GM12865 (cell line): ENCODE data around the gene MAP4K4.

Experiments
- DNase-seq: peaks from one replicate; pipeline ENCODE4 v3.0.0; 2010; ENCODE audit warnings: low read depth
- H3K4me3 ChIP-seq: 2 replicates; pipeline ENCODE4 v1.5.1; 2011; ENCODE audit warnings: mild to moderate bottlenecking, low read depth, low read length, control low read depth
- TF ChIP-seq, protein P1 (sequence below): IDR thresholded peaks from 2 replicates; pipeline ENCODE4 v1.5.1; 2011; ENCODE audit warnings: low read length, control low read depth, low read depth, inconsistent platforms; ENCODE audit not compliant: insufficient read depth; ENCODE audit errors: missing control alignments

MAP4K4 gene

DNA sequence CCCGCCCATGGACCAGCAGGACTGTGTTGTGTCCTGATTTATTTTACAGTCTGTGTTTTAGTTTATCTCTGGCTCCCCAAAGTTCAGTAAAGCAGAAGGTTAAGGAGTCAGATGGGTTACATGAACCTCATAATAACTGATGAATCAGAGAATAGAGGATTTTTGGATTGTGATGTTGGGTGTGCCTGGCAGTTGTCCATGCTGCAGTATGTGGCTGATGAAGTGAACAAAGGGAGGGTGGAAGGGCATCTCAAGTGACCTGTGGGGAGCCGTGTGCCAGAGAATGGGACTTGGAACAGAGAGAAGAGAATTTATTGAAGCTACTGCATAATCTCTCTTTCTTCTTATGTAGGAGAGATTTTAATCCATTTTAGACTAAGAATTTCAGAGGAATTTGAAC, 145.5 kb downstream of the MAP4K4 start:
- no peak overlapping the region for H3K4me3 ChIP-seq
- DNase-seq: no peak
- TF ChIP-seq, protein P1, sequence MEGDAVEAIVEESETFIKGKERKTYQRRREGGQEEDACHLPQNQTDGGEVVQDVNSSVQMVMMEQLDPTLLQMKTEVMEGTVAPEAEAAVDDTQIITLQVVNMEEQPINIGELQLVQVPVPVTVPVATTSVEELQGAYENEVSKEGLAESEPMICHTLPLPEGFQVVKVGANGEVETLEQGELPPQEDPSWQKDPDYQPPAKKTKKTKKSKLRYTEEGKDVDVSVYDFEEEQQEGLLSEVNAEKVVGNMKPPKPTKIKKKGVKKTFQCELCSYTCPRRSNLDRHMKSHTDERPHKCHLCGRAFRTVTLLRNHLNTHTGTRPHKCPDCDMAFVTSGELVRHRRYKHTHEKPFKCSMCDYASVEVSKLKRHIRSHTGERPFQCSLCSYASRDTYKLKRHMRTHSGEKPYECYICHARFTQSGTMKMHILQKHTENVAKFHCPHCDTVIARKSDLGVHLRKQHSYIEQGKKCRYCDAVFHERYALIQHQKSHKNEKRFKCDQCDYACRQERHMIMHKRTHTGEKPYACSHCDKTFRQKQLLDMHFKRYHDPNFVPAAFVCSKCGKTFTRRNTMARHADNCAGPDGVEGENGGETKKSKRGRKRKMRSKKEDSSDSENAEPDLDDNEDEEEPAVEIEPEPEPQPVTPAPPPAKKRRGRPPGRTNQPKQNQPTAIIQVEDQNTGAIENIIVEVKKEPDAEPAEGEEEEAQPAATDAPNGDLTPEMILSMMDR: no peak

DNA sequence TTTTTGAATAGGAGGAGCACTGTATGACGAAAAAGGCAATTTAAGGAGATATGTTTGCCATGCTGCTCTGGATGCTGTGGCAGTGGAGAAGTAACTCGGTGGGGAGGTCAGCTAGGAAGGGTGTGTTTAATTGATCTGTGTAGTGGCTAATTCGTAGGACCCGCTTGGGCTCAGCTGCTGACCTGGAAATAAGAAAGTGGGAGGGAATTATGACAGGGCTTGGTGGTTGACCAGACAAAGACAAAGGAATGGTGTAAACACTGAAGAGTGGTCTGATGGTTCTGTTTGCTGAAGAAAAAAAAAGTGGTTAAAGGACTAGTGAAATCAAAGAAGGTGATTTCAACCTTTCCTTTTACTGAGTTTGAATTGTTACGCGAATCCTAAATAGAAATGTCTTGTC, 146.0 kb downstream of the MAP4K4 start:
- TF ChIP-seq, protein P1: no peak
- DNase-seq: no peak
- H3K4me3 ChIP-seq: no peak overlapping the region

DNA sequence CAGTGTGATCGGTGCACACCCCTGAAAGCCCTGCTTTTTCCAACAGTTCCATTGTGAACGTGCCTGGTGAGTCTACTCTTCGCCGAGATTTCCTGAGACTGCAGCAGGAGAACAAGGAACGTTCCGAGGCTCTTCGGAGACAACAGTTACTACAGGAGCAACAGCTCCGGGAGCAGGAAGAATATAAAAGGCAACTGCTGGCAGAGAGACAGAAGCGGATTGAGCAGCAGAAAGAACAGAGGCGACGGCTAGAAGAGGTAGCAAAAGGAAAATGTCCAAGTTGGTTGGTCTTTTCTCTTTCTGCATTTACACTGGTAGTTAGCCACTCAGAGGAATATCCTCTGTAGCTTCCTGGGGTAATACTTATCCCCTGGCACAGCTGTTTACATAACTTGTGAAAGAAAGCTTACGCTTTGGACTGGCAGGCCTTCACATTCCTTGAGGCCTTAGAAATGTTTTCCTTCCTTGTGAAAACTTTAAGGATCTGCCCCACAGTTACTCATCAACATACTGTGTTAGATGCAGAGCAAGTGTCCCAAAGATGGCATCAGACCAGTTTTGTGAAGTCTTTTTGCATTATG, 146.6 kb downstream of the MAP4K4 start:
- DNase-seq: no peak
- TF ChIP-seq, protein P1: no peak
- no peak overlapping the region for H3K4me3 ChIP-seq

DNA sequence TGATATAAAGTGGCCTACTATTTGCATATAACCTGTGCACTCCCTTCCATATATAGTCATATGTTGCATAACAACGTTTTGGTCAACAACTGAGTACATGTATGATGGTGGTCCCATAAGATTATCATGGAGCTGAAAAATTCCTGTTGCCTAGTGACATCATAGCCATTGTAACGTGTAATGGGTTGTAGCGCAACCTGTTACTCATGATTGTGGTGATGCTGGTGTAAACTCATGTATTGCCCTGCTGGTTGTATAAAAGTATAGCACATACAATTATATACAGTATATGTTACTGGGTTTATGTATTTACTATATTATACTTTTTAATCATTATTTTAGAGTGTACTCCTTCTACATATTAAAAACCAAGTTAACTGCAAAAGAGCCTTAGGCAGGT, 149.5 kb downstream of the MAP4K4 start:
- no peak for DNase-seq
- TF ChIP-seq, protein P1: no peak
- H3K4me3 ChIP-seq: no peak overlapping the region

DNA sequence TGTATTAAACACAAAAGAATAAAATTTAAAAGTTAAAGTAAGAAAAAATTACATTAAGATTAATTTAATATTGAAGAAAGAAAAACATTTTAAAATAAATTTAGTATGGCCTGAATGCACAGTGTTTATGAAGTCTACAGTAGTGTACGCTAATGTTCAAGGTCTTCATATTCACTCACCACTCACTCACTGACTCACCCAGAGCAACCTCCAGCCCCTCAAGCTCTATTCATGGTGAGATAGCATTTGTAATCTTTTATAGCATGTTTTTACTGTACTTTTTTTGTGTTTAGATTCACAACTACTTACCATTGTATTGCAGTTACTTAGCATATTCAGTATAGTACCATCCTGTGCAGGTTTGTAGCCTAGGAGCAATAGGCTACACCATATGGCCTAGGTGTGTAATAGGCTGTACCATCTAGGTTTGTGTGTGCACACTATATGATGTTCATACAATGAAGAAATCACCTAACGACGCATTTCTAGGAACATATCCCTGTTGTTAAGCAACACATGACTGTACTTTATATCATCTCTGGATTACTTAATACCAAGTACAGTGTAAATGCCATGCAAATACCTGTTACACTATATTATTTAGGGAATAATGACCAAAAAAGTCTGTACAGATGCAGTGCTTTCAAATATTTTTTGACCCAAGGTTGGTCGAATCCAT, 150.3 kb downstream of the MAP4K4 start:
- TF ChIP-seq, protein P1: no peak
- DNase-seq: no peak
- H3K4me3 ChIP-seq: no peak overlapping the region

DNA sequence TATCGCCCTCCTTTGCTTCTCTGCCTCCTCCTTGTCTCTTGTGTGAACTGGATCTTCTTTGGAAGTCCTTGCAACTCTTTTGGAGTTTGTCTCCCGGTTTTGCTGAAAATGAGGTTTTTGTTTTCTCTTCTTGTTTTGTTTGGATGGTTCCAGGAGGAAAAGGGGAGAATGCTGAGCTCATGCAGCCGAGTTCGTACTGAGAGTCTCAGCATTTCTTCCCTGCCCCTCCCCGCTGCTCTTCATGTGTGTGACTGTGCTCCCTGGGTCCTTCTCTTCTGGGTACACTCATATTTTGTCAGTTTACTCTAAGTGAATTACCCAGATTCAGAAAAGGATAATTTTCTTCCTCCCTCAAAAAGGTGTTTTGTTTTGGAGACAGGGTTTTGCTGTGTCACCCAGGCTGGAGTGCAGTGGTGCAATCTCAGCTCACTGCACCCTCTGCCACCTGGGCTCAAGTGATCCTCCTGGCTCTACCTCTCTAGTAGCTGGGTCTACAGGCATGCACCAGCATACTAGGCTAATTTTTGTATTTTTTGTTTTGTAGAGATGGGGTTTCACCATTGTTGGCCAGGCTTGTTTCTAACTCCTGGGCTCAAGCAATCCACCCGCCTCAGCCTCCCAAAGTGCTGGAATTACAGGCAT, 151.4 kb downstream of the MAP4K4 start:
- TF ChIP-seq, protein P1: no peak
- no peak overlapping the region for H3K4me3 ChIP-seq
- DNase-seq: no peak

DNA sequence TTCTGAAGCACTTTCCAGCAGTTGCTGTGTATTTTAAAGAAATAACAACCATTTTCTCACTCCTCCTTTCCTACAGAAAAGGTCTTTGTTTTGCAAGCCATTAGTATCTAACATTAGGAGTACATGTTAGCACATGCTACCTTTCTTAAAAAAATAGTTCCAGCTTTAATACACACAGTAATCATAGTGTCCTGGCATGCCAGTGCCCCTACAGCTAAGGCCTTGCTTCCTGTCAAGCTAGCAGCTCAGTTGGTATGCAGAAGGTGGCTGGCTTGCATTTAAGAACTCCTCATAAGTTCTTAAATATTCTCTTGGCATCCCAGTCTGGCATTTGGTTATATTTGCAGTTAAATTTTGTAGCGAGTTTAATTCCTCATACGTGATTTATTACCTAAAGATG, 152.9 kb downstream of the MAP4K4 start:
- TF ChIP-seq, protein P1: no peak
- no peak overlapping the region for H3K4me3 ChIP-seq
- no peak for DNase-seq
